ES-I3 (cell line): ENCODE measurements around the gene ZSWIM1.
A peak's percentile ranks its signal among the peaks of the same experiment; 100 is the strongest.
"Not testable (repeated sequence)": the region's sequence is repeated elsewhere in the genome, so short reads cannot be mapped to it uniquely, and the experiment has no call there.

Source experiments
- H3K36me3 ChIP-seq: 2 replicates; pipeline ENCODE4 v1.6.1; 2013; ENCODE audit warnings: mild to moderate bottlenecking, low read length, control low read depth, moderate library complexity; ENCODE audit not compliant: insufficient read depth
- H3K4me1 ChIP-seq: 2 replicates; pipeline ENCODE4 v1.6.1; 2013; ENCODE audit warnings: mild to moderate bottlenecking, control low read depth, low read length; ENCODE audit not compliant: insufficient read depth
- H3K9ac ChIP-seq: 2 replicates; pipeline ENCODE4 v1.6.1; 2013; ENCODE audit warnings: low read depth, mild to moderate bottlenecking, low read length, moderate library complexity
- H3K9me3 ChIP-seq: 2 replicates; pipeline ENCODE4 v1.6.1; 2013; ENCODE audit warnings: mild to moderate bottlenecking, low read length, moderate library complexity; ENCODE audit not compliant: control insufficient read depth, insufficient read depth

The ZSWIM1 gene

GRCh38 chr20:45918182-45918737 is 37.2 kb downstream of the ZSWIM1 start:
- H3K9me3 ChIP-seq, result no peaks in the 10 kb centered on the region
- peaks cover 4% of the 10 kb centered on the region; the same call in 1 of the 2 replicates for H3K4me1 ChIP-seq
- H3K9ac ChIP-seq, result no peak overlapping the region
- H3K36me3 ChIP-seq, result no peaks in the 10 kb centered on the region

- Histone ChIP-seq H3K36me3 (no peaks in the 10 kb centered on the region), H3K4me1 (peaks cover 4% of the 10 kb centered on the region; the same call in 1 of the 2 replicates), H3K9me3 (no peaks in the 10 kb centered on the region), H3K9ac (no peak overlapping the region)
Observed at GRCh38 chr20:45918779-45919537, 37.9 kb downstream of the ZSWIM1 start.

GRCh38 chr20:45919542-45920399 is 38.7 kb downstream of the ZSWIM1 start:
- no peaks in the 10 kb centered on the region for H3K36me3 ChIP-seq
- H3K9me3 ChIP-seq, result no peaks in the 10 kb centered on the region
- no peak overlapping the region for H3K9ac ChIP-seq
- peaks cover 4% of the 10 kb centered on the region; the same call in 1 of the 2 replicates for H3K4me1 ChIP-seq

- H3K9me3 ChIP-seq, result no peaks in the 10 kb centered on the region
- H3K4me1 ChIP-seq, result peaks cover 4% of the 10 kb centered on the region; the same call in 1 of the 2 replicates
- no peaks in the 10 kb centered on the region for H3K36me3 ChIP-seq
- H3K9ac ChIP-seq, result no peak overlapping the region
Observed at GRCh38 chr20:45920462-45921336, 39.7 kb downstream of the ZSWIM1 start.

GRCh38 chr20:45921337-45922189 is 40.5 kb downstream of the ZSWIM1 start:
- H3K9ac ChIP-seq, result no peak overlapping the region
- H3K9me3 ChIP-seq, result no peaks in the 10 kb centered on the region
- no peaks in the 10 kb centered on the region for H3K36me3 ChIP-seq
- H3K4me1 ChIP-seq, result peaks cover 4% of the 10 kb centered on the region; the same call in 1 of the 2 replicates

GRCh38 chr20:45924391-45925261 is 43.6 kb downstream of the ZSWIM1 start:
- Histone ChIP-seq H3K9me3 (no peaks in the 10 kb centered on the region), H3K36me3 (no peaks in the 10 kb centered on the region), H3K9ac (no peak overlapping the region), H3K4me1 (peaks cover 4% of the 10 kb centered on the region; the same call in 1 of the 2 replicates)

- Histone ChIP-seq H3K36me3 (no peaks in the 10 kb centered on the region), H3K4me1 (no peaks in the 10 kb centered on the region)
Observed at GRCh38 chr20:45925821-45926506, 44.9 kb downstream of the ZSWIM1 start.

GRCh38 chr20:45926731-45927070 is 45.7 kb downstream of the ZSWIM1 start:
- no peaks in the 10 kb centered on the region for H3K9me3 ChIP-seq
- H3K9ac ChIP-seq, result no peak overlapping the region
- H3K4me1 ChIP-seq, result no peaks in the 10 kb centered on the region
- no peaks in the 10 kb centered on the region for H3K36me3 ChIP-seq

More at GRCh38 chr20:45925821-45926506, 44.9 kb downstream of the ZSWIM1 start:
- Histone ChIP-seq H3K9me3 (no peaks in the 10 kb centered on the region), H3K9ac (no peak overlapping the region)

- H3K9me3 ChIP-seq, result no peaks in the 10 kb centered on the region
Observed at GRCh38 chr20:45927071-45927878, 46.2 kb downstream of the ZSWIM1 start.

GRCh38 chr20:45931680-45932079 is 50.7 kb downstream of the ZSWIM1 start:
- H3K4me1 ChIP-seq, H3K36me3 ChIP-seq, H3K9ac ChIP-seq, H3K9me3 ChIP-seq: not testable (repeated sequence)

More at GRCh38 chr20:45927071-45927878, 46.2 kb downstream of the ZSWIM1 start:
- H3K9ac ChIP-seq, result no peak overlapping the region
- H3K36me3 ChIP-seq, result no peaks in the 10 kb centered on the region
- H3K4me1 ChIP-seq, result no peaks in the 10 kb centered on the region

GRCh38 chr20:45933266-45934045 is 52.4 kb downstream of the ZSWIM1 start:
- H3K9ac ChIP-seq, result peak overlapping the region; percentile 98
- peaks cover 15% of the 10 kb centered on the region for H3K4me1 ChIP-seq
- no peaks in the 10 kb centered on the region for H3K36me3 ChIP-seq
- no peaks in the 10 kb centered on the region for H3K9me3 ChIP-seq
